IMR-90 (cell line): Measurements from ENCODE around the gene BTBD6. TPM values are rescaled to one million over a fixed set of nuclear protein-coding genes. Genes with fewer than 3 reads are reported as not detected.

Source experiments
- ATAC-seq: fragments of 200-7000 bp; cut with Tn5 transposase; 2 replicates; pipeline ENCODE4 v1.9.1; 2020; ENCODE audit warnings: low read depth, mild to moderate bottlenecking, moderate library complexity
- BruUV-seq: library from RNA; stranded (reverse); fragments of 400-500 nt; replicated peaks from 2 replicates; lab custom pipeline; 2021; lab: Mats Ljungman, UMichigan
- CTCF ChIA-PET: fragments of 300-600 bp; formaldehyde crosslinking; extraction: SDS; loops from one replicate; lab custom pipeline; 2021; ENCODE audit warnings: antibody characterized with exemption; lab: Yijun Ruan, JAX
- POLR2A ChIA-PET: fragments of 300-600 bp; sonication (Branson Sonifier 250); formaldehyde crosslinking; loops from one replicate; lab custom pipeline; 2022; ENCODE audit warnings: antibody characterized with exemption; ENCODE audit not compliant: unreplicated experiment; lab: Charles Lee
- DNase-seq: peaks from one replicate; pipeline ENCODE4 v3.0.0; 2013
- H2AFZ ChIP-seq: replicated peaks from 2 replicates; pipeline ENCODE3; 2013; ENCODE audit warnings: low read length, mild to moderate bottlenecking; ENCODE audit not compliant: poor library complexity
- H2AK5ac ChIP-seq: 2 replicates; pipeline ENCODE4 v1.6.1; 2013; ENCODE audit warnings: low read depth, low read length, inconsistent platforms
- H2AK9ac ChIP-seq: replicated peaks from 2 replicates; pipeline ENCODE3; 2013; ENCODE audit warnings: mild to moderate bottlenecking, low read depth, low read length, moderate library complexity; ENCODE audit not compliant: poor library complexity
- H2BK120ac ChIP-seq: 2 replicates; pipeline ENCODE4 v1.6.1; 2013; ENCODE audit warnings: low read depth, low read length, inconsistent platforms
- H2BK15ac ChIP-seq: 3 replicates; pipeline ENCODE4 v1.6.1; 2013; ENCODE audit warnings: low read depth, low read length, inconsistent platforms
- H2BK20ac ChIP-seq: 2 replicates; pipeline ENCODE4 v1.6.1; 2013; ENCODE audit warnings: low read depth, mild to moderate bottlenecking, inconsistent platforms, low read length, moderate library complexity
- H2BK5ac ChIP-seq: 2 replicates; pipeline ENCODE4 v1.6.1; 2013; ENCODE audit warnings: mild to moderate bottlenecking, low read depth, low read length, inconsistent platforms; ENCODE audit not compliant: poor library complexity, severe bottlenecking
- H3K14ac ChIP-seq: replicated peaks from 2 replicates; pipeline ENCODE4 v1.6.1; 2013; ENCODE audit warnings: low read depth, low read length, inconsistent platforms
- H3K18ac ChIP-seq: 2 replicates; pipeline ENCODE4 v1.6.1; 2013; ENCODE audit warnings: low read depth, low read length, control low read depth
- H3K23ac ChIP-seq: 2 replicates; pipeline ENCODE4 v1.6.1; 2013; ENCODE audit warnings: low read depth, low read length, inconsistent platforms
- H3K27ac ChIP-seq: 2 replicates; pipeline ENCODE4 v1.5.1; 2013; ENCODE audit warnings: mild to moderate bottlenecking, control low read depth, low read length; ENCODE audit not compliant: insufficient read depth
- H3K27me3 ChIP-seq: 2 replicates; pipeline ENCODE4 v1.6.1; 2013; ENCODE audit warnings: low read length; ENCODE audit not compliant: control insufficient read depth, insufficient read depth
- H3K36me3 ChIP-seq: 2 replicates; pipeline ENCODE4 v1.6.1; 2013; ENCODE audit warnings: low read length, mixed read lengths; ENCODE audit not compliant: control insufficient read depth, insufficient read depth
- H3K4ac ChIP-seq: 2 replicates; pipeline ENCODE4 v1.6.1; 2013; ENCODE audit warnings: low read depth, low read length, inconsistent platforms
- H3K4me1 ChIP-seq: 2 replicates; pipeline ENCODE4 v1.6.1; 2013; ENCODE audit warnings: low read length, mixed read lengths; ENCODE audit not compliant: control insufficient read depth, insufficient read depth
- H3K4me2 ChIP-seq: 2 replicates; pipeline ENCODE4 v1.6.1; 2013; ENCODE audit warnings: low read depth, mild to moderate bottlenecking, control low read depth, low read length, moderate library complexity
- H3K4me3 ChIP-seq: 2 replicates; pipeline ENCODE4 v1.5.1; 2013; ENCODE audit warnings: low read depth, mild to moderate bottlenecking, control low read depth, low read length, moderate library complexity; ENCODE audit not compliant: insufficient read depth
- H3K56ac ChIP-seq: 2 replicates; pipeline ENCODE4 v1.6.1; 2013; ENCODE audit warnings: low read length, inconsistent platforms; ENCODE audit not compliant: insufficient read depth; ENCODE audit errors: extremely low read depth
- H3K79me1 ChIP-seq, 2 experiments: 2 replicates each; pipeline ENCODE4 v1.6.1; 2013; ENCODE audit warnings: low read length in 2 of 2, inconsistent platforms in 1 of 2, low read depth in 1 of 2
- H3K9ac ChIP-seq: 2 replicates; pipeline ENCODE4 v1.6.1; 2013; ENCODE audit warnings: low read depth, low read length, control low read depth
- H3K9me1 ChIP-seq: 2 replicates; pipeline ENCODE4 v1.6.1; 2013; ENCODE audit warnings: low read length, inconsistent platforms; ENCODE audit not compliant: insufficient read depth
- H3K9me3 ChIP-seq: 2 replicates; pipeline ENCODE4 v1.6.1; 2013; ENCODE audit warnings: low read length; ENCODE audit not compliant: control insufficient read depth, insufficient read depth
- H4K20me1 ChIP-seq: 2 replicates; pipeline ENCODE4 v1.6.1; 2013; ENCODE audit warnings: low read length, inconsistent platforms; ENCODE audit not compliant: insufficient read depth
- H4K5ac ChIP-seq: 2 replicates; pipeline ENCODE4 v1.6.1; 2013; ENCODE audit warnings: mild to moderate bottlenecking, low read depth, low read length, control low read depth
- H4K8ac ChIP-seq, 2 experiments: 2 replicates each; pipeline ENCODE4 v1.6.1; 2013; ENCODE audit warnings: low read depth in 2 of 2, low read length in 2 of 2, control low read depth in 1 of 2, inconsistent platforms in 1 of 2
- H4K91ac ChIP-seq: 2 replicates; pipeline ENCODE4 v1.6.1; 2013; ENCODE audit warnings: low read depth, low read length, inconsistent platforms; ENCODE audit not compliant: insufficient read depth
- BHLHE40 ChIP-seq: fragments of 150-350 bp; IDR thresholded peaks from 2 replicates; pipeline ENCODE4 v1.6.1; 2016; ENCODE audit warnings: mild to moderate bottlenecking, low read depth, low read length
- CEBPB ChIP-seq: IDR thresholded peaks from 2 replicates; pipeline ENCODE4 v1.6.1; 2012; ENCODE audit warnings: low read depth, low read length, improper control_type of control experiment
- CHD1 ChIP-seq: IDR thresholded peaks from 2 replicates; pipeline ENCODE4 v1.6.1; 2012; ENCODE audit warnings: low read depth, low read length, improper control_type of control experiment
- FOS ChIP-seq: fragments of 150-350 bp; IDR thresholded peaks from 2 replicates; pipeline ENCODE4 v1.6.1; 2016; ENCODE audit warnings: low read depth, low read length
- MAFK ChIP-seq: IDR thresholded peaks from 2 replicates; pipeline ENCODE4 v1.6.1; 2012; ENCODE audit warnings: low read depth, low read length, improper control_type of control experiment
- MAZ ChIP-seq: IDR thresholded peaks from 2 replicates; pipeline ENCODE4 v1.6.1; 2012; ENCODE audit warnings: low read depth, mild to moderate bottlenecking, low read length, improper control_type of control experiment, moderate library complexity, borderline replicate concordance
- MXI1 ChIP-seq: IDR thresholded peaks from 2 replicates; pipeline ENCODE4 v1.6.1; 2012; ENCODE audit warnings: low read depth, mild to moderate bottlenecking, low read length, moderate library complexity, borderline replicate concordance
- NFE2L2 ChIP-seq: fragments of 150-350 bp; IDR thresholded peaks from 2 replicates; pipeline ENCODE4 v1.6.1; 2016; ENCODE audit warnings: low read depth, mild to moderate bottlenecking, low read length
- POLR2A ChIP-seq: IDR thresholded peaks from 2 replicates; pipeline ENCODE4 v1.6.1; 2012; ENCODE audit warnings: mild to moderate bottlenecking, low read depth, low read length
- RAD21 ChIP-seq: IDR thresholded peaks from 2 replicates; pipeline ENCODE4 v1.6.1; 2012; ENCODE audit warnings: low read length, improper control_type of control experiment
- RCOR1 ChIP-seq: IDR thresholded peaks from 2 replicates; pipeline ENCODE4 v1.6.1; 2012; ENCODE audit warnings: mild to moderate bottlenecking, low read length, improper control_type of control experiment; ENCODE audit not compliant: insufficient replicate concordance
- RFX5 ChIP-seq: IDR thresholded peaks from 2 replicates; pipeline ENCODE4 v1.8.0; 2012; ENCODE audit warnings: low read depth, mild to moderate bottlenecking, low read length, moderate library complexity
- SMC3 ChIP-seq: fragments of 150-350 bp; IDR thresholded peaks from 2 replicates; pipeline ENCODE4 v1.6.1; 2016; ENCODE audit warnings: low read depth, mild to moderate bottlenecking, antibody characterized with exemption, low read length, moderate library complexity
- WGBS, 2 experiments: methylation state at CpG; one replicate each; pipeline versions ENCODE4 v1.1.5 to v1.1.7; 2013; ENCODE audit warnings: missing lambda C conversion rate in 2 of 2; ENCODE audit not compliant: insufficient read length in 1 of 2; ENCODE audit errors: extremely low coverage in 2 of 2; 5-methylcytosine and 5-hydroxymethylcytosine counted together
- dilution Hi-C: fragments of 300-500 bp; cut with HindIII; formaldehyde crosslinking; loops from one replicate; pipeline ENCODE4 v1.14.3; 2018; ENCODE audit warnings: low sequenced_read_pairs; ENCODE audit not compliant: unreplicated experiment
- in situ Hi-C: fragments of 300-500 bp; cut with MboI; formaldehyde crosslinking; loops from 3 replicates; pipeline ENCODE4 v1.14.3; 2019; ENCODE audit warnings: low sequenced_read_pairs, inconsistent platforms, mixed read lengths
- intact Hi-C: fragments of 100-400 bp; cut with micrococcal nuclease; formaldehyde crosslinking; loops from 2 replicates; pipeline ENCODE4 v1.10.0; 2022
- polyA plus RNA-seq, 3 experiments: library from polyadenylated mRNA; depleted of rRNA; stranded (reverse); fragments of >200 nt; gene quantifications; 2 replicates each; pipeline ENCODE4 v1.2.3, GENCODE V29; 2012; ENCODE audit warnings: low replicate concordance in 1 of 3
- total RNA-seq: library from RNA; depleted of rRNA; stranded (reverse); fragments of >200 nt; gene quantifications from 2 replicates; pipeline ENCODE4 v1.2.3, GENCODE V29; 2012
- TF ChIP-seq, protein P1 (sequence below): conservative IDR thresholded peaks from 2 replicates; pipeline ENCODE4 v1.5.1; 2012; ENCODE audit warnings: mild to moderate bottlenecking, low read depth, low read length, improper control_type of control experiment
- TF ChIP-seq, protein P2 (sequence below): fragments of 150-350 bp; IDR thresholded peaks from 2 replicates; pipeline ENCODE4 v1.6.1; 2016; ENCODE audit warnings: low read depth, mild to moderate bottlenecking, low read length, moderate library complexity, borderline replicate concordance

BTBD6 gene
- total and polyA plus RNA-seq, 2 of the 4 experiments (the other 2 are of a cell fraction): 33.9 to 43.9 TPM

DNA sequence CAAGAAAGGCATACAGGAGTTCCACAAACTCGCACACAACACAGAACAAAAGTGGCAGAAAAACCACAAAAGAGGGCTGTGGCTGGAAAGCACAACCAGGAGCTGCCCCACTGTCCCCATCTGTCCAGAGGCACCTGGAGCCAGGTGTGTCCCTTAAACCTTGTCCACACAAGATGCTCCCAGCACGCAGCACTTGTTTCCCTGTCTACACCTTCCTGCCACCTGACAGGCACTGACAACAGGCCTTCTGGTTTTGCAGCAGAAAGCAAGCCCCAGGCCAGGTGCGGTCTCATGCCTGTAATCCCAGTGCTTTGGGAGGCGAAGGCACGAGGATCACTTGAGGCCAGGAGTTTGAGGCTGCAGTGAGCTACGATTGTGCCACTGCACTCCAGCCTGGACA lies 3.6 kb downstream of the BTBD6 start:
- no peaks in the 10 kb centered on the region for H3K27me3 ChIP-seq
- no peak overlapping the region for H3K14ac ChIP-seq
- H2AFZ ChIP-seq: no peak overlapping the region
- no peak overlapping the region; the same call in 1 of the 2 replicates for H3K56ac ChIP-seq
- DNase-seq (no peak), ATAC-seq (no peak)
- H3K4me2 ChIP-seq: no peak overlapping the region
- H3K23ac ChIP-seq: no peak overlapping the region
- H3K9me3 ChIP-seq: no peaks in the 10 kb centered on the region
- 95% methylated on average over 5 of the region's 6 CpGs; no CpG with 5 or more reads in 1 of the 2 experiments for WGBS, 2 experiments
- no peak overlapping the region for H2AK5ac ChIP-seq
- no peak for TF ChIP-seq FOS
- TF ChIP-seq RCOR1: no peak
- no peak for TF ChIP-seq NFE2L2
- no peak for TF ChIP-seq MAFK
- no peak for TF ChIP-seq SMC3
- TF ChIP-seq MXI1: no peak
- TF ChIP-seq CEBPB: no peak
- TF ChIP-seq, protein P1, sequence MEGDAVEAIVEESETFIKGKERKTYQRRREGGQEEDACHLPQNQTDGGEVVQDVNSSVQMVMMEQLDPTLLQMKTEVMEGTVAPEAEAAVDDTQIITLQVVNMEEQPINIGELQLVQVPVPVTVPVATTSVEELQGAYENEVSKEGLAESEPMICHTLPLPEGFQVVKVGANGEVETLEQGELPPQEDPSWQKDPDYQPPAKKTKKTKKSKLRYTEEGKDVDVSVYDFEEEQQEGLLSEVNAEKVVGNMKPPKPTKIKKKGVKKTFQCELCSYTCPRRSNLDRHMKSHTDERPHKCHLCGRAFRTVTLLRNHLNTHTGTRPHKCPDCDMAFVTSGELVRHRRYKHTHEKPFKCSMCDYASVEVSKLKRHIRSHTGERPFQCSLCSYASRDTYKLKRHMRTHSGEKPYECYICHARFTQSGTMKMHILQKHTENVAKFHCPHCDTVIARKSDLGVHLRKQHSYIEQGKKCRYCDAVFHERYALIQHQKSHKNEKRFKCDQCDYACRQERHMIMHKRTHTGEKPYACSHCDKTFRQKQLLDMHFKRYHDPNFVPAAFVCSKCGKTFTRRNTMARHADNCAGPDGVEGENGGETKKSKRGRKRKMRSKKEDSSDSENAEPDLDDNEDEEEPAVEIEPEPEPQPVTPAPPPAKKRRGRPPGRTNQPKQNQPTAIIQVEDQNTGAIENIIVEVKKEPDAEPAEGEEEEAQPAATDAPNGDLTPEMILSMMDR: no peak
- TF ChIP-seq MAZ: no peak
- TF ChIP-seq, protein P2, sequence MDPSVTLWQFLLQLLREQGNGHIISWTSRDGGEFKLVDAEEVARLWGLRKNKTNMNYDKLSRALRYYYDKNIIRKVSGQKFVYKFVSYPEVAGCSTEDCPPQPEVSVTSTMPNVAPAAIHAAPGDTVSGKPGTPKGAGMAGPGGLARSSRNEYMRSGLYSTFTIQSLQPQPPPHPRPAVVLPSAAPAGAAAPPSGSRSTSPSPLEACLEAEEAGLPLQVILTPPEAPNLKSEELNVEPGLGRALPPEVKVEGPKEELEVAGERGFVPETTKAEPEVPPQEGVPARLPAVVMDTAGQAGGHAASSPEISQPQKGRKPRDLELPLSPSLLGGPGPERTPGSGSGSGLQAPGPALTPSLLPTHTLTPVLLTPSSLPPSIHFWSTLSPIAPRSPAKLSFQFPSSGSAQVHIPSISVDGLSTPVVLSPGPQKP: no peak
- no peak for TF ChIP-seq CHD1
- TF ChIP-seq BHLHE40: no peak
- TF ChIP-seq RFX5: no peak
- TF ChIP-seq RAD21: no peak
- TF ChIP-seq POLR2A: no peak
- 0 out of 2 replicates have a peak, but pooled peaks cover 18% of the 10 kb centered on the region for H3K9me1 ChIP-seq
- H2AK9ac ChIP-seq: peak overlapping the region; percentile 42
- intact Hi-C loops (no loop called here), in situ Hi-C loops (no loop called here), dilution Hi-C loops (no loop called here)
- H2BK15ac ChIP-seq: no peak overlapping the region
- no peak overlapping the region for H4K91ac ChIP-seq
- ChIA-PET CTCF (no interaction called here), POLR2A (no interaction called here)
- no peak overlapping the region for H4K5ac ChIP-seq
- no peak overlapping the region for H3K27ac ChIP-seq
- no TSS peak for BruUV-seq
- no peak overlapping the region for H2BK120ac ChIP-seq
- no peak overlapping the region for H2BK20ac ChIP-seq
- H3K4ac ChIP-seq: no peak overlapping the region
- no peak overlapping the region for H4K8ac ChIP-seq
- H3K9ac ChIP-seq: no peak overlapping the region
- no peak overlapping the region for H2BK5ac ChIP-seq
- no peak overlapping the region for H3K4me3 ChIP-seq
- peaks cover 13% of the 10 kb centered on the region for H3K4me1 ChIP-seq
- peaks cover 39% of the 10 kb centered on the region for H3K36me3 ChIP-seq
- peaks cover 34 to 52% of the 10 kb centered on the region in 2 experiments for H3K79me1 ChIP-seq
- no peak overlapping the region for H3K18ac ChIP-seq
- peaks cover 15% of the 10 kb centered on the region for H4K20me1 ChIP-seq
